ENCODE data around the gene TJP1.

TJP1 gene

DNA sequence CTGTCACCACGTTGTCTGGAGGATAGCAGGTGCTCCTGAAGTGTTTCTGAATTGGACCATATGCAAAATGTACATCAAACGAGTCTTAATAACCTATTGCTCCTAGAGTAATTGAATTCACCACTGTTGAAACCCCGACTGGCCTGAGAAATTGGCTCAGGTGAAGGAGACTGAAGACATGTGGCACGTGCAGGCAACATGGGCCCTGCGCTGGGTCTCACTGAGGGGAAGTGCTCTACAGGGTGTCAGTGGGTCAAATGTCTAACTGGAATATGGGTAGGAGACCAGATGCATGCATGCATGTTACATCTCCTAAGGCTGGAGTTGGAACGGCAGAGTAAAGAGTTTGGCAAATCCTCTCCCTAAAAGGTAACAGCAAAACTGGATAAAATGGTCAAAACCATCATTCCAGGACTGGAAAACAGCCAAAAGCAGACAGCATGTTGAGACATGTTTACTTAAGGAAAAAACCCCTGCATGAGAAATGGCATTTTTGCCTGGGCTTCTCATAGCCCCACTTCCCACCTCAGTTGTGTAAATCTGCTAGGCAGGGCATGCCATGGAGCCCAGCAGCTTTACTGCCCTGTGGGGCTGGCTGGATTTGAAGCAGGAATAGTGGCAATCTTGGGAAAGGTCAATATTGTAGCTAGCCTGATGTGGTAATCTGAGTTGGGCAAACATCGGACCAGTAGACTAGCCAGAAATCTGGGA is 131.3 kb downstream of the TJP1 start:
- no peak for DNase-seq (ENCODE audit: low read depth)
- H3K4me3 ChIP-seq (ENCODE audit: low read depth, low read length), result no peak overlapping the region
- TF ChIP-seq, protein P1, sequence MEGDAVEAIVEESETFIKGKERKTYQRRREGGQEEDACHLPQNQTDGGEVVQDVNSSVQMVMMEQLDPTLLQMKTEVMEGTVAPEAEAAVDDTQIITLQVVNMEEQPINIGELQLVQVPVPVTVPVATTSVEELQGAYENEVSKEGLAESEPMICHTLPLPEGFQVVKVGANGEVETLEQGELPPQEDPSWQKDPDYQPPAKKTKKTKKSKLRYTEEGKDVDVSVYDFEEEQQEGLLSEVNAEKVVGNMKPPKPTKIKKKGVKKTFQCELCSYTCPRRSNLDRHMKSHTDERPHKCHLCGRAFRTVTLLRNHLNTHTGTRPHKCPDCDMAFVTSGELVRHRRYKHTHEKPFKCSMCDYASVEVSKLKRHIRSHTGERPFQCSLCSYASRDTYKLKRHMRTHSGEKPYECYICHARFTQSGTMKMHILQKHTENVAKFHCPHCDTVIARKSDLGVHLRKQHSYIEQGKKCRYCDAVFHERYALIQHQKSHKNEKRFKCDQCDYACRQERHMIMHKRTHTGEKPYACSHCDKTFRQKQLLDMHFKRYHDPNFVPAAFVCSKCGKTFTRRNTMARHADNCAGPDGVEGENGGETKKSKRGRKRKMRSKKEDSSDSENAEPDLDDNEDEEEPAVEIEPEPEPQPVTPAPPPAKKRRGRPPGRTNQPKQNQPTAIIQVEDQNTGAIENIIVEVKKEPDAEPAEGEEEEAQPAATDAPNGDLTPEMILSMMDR (IDR thresholded peaks at IDR 0.05; ENCODE audit: insufficient read depth, low read depth, low read length, missing control alignments), result no peak

DNA sequence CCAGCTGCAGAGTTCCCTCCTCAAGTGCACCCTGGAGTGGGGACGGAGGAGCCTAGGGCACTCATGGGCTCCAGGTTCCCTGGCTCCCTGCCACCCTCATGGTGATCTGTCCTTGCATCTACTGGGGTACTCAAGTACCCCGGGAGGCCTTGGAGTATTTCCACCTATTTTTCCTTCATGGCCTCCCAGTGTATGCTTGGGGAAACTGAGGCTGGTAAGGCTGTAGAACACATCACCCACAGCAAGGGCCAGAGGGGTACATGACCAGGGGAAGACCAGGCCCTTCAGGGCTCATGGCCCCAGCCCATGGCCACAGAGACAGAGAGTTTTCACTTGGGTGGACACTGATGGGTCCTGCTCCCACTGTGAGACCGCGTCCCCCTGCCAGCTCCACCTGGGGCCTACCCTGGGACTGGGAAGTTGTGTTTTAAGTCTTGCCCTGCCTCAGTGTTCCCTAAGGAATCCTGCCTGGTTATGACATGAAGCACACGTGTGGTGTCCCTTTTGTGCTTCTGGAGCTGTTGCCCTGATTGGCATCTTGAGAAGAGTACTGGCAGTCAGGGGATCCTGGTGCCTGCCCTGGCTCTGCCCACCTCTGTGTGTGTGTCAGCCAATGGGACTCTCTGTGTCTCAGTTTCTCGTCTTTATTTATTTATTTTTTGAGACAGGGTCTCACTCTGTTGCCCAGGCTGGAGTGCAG is 132.8 kb downstream of the TJP1 start:
- DNase-seq (ENCODE audit: low read depth), result no peak
- no peak overlapping the region for H3K4me3 ChIP-seq (ENCODE audit: low read depth, low read length)
- TF ChIP-seq, protein P1 (IDR thresholded peaks at IDR 0.05; ENCODE audit: insufficient read depth, low read depth, low read length, missing control alignments), result no peak

DNA sequence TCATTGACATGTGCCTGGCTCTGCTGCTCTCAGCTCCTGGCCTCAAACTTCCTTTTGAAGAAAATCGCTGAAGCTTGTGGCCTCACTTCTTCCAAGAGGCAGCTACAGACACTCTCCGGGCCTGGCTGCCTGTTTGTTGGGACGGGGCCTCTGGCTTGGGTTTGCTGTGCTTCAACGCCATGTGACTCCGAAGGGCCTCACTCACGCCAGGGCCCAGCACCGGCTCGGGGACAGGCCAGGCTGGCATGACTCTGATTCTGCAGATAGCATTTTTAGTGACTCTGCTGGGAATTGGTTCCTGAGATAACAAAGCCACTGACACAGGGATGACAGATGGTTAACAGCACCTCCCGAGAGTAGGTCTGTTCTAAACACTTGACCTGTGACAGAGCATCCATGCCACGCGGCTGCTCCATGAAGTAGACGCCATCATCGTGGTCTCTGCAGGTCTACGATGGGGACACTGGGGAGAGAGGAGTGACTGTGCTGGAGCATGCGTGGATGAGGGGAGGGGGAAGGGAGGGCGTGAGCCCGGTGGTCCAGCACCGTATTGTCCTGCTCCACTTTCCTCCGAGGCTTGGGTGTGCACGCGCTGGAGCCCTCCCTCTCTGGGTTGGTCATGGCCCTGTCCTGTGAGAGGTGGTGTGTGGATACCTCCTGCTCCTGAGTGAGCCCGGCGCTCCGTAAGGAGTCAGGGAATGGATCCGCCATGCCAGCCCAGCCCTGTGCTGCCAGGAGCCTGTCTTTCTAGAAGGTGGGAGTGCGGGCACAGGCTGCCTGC is 133.6 kb downstream of the TJP1 start:
- no peak for DNase-seq (ENCODE audit: low read depth)
- TF ChIP-seq, protein P1 (IDR thresholded peaks at IDR 0.05; ENCODE audit: insufficient read depth, low read depth, low read length, missing control alignments), result no peak
- H3K4me3 ChIP-seq (ENCODE audit: low read depth, low read length), result no peak overlapping the region

DNA sequence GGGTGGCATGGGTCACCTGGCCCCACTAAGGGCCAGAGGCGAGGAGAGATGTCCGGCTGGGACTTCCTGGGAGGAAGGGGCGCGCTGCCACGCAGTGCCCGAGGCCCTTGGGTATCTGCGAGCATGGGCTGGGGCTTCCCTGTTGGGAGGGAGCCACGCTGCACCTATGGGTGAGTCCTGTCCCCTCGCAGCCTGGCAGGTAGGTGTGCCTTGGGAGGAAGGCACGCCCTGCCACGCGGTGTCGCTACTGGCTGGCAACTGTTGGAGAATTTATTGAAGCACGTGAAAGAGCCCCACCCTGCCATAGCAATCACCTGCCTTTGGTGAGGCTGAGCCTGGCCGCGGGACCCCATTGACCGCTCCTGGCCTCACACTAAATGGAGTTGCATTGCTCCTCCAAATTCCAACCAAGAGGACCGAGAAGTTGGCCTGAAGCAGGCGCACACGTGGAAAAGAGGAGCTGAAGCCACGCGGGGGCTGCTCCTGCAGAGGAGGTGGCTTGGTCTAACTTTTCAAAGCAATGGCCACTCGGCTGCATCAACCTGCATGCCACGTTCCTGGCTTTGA is 134.2 kb downstream of the TJP1 start:
- no peak for DNase-seq (ENCODE audit: low read depth)
- TF ChIP-seq, protein P1 (IDR thresholded peaks at IDR 0.05; ENCODE audit: insufficient read depth, low read depth, low read length, missing control alignments), result no peak
- no peak overlapping the region for H3K4me3 ChIP-seq (ENCODE audit: low read depth, low read length)

DNA sequence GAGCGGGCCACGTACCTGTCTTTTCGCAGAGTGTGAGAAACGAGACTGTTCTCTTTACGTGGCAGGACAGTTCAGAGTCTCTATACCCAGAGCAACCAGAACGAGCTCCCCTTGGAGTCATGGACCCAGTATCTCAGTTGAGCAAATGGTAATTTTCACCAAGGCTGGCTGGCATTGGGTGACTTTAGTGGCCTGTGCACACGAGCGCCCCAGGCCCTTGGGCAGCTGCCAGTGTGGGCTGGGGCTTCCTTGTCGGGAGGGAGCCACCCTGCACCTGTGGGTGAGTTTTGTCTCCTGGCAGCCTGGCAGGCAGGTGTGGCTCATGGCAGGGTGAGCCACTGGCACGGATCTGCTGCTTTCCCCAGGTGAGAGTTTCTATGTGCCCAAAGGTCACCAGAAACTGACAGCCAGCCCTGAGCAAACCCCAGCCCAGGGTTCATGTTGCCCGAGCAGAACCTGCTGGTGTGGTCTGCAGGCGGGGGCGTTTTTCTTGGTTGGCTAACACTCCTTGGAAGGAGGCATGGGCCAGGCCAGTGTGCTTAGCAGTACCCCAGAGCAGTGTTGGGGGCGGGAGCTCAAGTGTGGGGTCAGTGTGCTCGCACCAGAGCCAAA is 135.0 kb downstream of the TJP1 start:
- DNase-seq (ENCODE audit: low read depth), result no peak
- H3K4me3 ChIP-seq (ENCODE audit: low read depth, low read length), result no peak overlapping the region
- TF ChIP-seq, protein P1 (IDR thresholded peaks at IDR 0.05; ENCODE audit: insufficient read depth, low read depth, low read length, missing control alignments), result no peak

DNA sequence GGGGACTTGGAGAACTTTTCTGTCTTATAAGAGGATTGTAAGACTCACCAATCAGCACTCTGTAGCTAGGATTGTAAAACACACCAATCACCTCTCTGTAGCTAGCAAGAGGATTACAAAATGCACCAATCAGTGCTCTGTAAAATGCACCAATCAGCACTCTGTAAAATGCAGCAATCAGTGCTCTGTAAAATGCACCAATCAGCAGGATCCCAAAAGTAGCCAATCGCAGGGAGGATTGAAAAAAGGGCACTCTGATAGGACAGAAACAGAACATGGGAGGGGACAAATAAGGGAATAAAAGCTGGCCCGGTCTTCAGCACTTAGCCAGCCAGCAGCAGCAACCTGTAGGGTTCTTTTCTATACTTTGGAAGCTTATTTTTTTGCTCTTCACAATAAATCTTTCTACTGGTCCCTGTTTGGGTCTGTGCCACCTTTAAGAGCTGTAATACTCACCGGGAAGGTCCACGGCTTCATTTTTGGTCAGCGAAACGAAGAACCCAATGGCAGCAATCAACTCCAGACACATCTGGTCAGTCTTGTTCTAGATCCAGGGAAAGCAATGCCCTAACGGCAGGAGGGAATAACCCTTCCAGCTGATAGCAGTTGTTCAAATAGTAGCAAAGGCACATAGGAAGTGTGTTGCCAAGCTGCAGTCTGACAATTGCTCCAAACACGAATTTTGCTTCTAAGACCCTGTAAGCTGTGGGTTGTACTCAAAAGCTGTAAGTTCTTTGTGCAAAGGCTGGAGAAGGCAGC is 135.6 kb downstream of the TJP1 start:
- TF ChIP-seq, protein P1 (IDR thresholded peaks at IDR 0.05; ENCODE audit: insufficient read depth, low read depth, low read length, missing control alignments), result no peak
- H3K4me3 ChIP-seq (ENCODE audit: low read depth, low read length), result no peak overlapping the region

More for the DNA sequence above, 135.6 kb downstream of the TJP1 start:
- no peak for DNase-seq (ENCODE audit: low read depth)

All from GM12865 (cell line).